Measurements from ENCODE around the gene SP110.

DNA sequence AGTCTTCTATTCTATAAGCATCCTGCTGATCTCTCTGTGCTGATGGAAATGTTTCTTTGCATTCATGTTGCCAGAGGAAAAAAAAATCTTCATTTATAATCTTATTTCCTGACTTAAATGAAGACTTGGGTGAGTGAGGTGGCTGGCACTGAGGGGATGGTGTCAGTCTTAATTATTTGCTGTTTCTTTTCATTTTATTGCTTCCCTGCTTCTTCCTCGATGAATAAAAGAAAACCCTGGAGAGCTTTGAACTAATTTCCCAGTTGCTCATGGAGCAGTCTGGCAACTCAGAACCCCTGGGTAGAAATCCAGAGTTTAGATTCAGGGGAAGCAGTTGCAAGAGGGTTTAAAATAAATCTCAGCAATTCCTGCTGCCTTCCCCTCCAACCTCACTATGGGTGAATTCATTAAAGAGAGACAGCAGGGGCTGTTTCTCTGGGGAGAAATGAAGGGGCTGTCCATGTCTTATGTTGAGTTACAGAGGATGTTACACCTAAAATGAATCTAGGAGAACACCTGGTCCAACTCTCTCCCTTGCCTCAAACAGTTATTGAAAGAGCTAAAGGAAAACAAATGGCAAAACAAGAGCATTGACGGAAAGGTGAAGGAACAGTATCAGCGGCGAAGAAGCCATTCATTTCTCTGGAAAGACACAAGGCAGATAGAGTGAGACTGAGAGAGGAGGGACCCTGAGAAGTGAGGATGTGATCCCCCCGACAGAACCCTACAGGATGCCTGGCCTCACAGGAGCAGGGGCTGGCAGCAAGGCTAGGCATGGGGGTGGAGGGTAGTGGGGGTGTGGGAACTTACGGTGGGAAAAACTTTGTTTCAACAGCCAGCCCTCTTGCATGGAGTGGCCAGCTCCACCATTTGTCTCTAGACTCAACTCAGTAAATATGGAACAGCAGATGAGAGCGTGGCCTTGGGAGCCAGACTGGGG lies 41.0 kb downstream of the SP110 start:
- TF ChIP-seq EZH2phosphoT487 (IDR thresholded peaks at IDR 0.05; ENCODE audit: borderline replicate concordance, low read length) (no peak), EZH2 (IDR thresholded peaks at IDR 0.05; ENCODE audit: low read length, unreplicated experiment) (no peak)
- TF ChIP-seq, protein P1, sequence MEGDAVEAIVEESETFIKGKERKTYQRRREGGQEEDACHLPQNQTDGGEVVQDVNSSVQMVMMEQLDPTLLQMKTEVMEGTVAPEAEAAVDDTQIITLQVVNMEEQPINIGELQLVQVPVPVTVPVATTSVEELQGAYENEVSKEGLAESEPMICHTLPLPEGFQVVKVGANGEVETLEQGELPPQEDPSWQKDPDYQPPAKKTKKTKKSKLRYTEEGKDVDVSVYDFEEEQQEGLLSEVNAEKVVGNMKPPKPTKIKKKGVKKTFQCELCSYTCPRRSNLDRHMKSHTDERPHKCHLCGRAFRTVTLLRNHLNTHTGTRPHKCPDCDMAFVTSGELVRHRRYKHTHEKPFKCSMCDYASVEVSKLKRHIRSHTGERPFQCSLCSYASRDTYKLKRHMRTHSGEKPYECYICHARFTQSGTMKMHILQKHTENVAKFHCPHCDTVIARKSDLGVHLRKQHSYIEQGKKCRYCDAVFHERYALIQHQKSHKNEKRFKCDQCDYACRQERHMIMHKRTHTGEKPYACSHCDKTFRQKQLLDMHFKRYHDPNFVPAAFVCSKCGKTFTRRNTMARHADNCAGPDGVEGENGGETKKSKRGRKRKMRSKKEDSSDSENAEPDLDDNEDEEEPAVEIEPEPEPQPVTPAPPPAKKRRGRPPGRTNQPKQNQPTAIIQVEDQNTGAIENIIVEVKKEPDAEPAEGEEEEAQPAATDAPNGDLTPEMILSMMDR (conservative IDR thresholded peaks at IDR 0.05; ENCODE audit: low read depth, low read length): no peak

Measured in PC-3 (cell line).